Testis (tissue), 3 donors: ENCODE measurements around the gene C1orf21. TPM values are rescaled to one million over a fixed set of nuclear protein-coding genes. Genes with fewer than 3 reads are reported as not detected.

ENCODE experiments used
- DNase-seq: peaks from one replicate; pipeline ENCODE4 v3.0.0-alpha.2; 2019
- H3K27ac ChIP-seq, 2 donors: fragments of 200-600 bp; sonication (generic); one replicate each; pipeline ENCODE4 v1.5.1; 2019
- H3K27me3 ChIP-seq: fragments of 200-600 bp; sonication (generic); one replicate; pipeline ENCODE4 v1.5.1; 2019
- H3K36me3 ChIP-seq: fragments of 200-600 bp; sonication (generic); one replicate; pipeline ENCODE4 v1.5.1; 2017; ENCODE audit warnings: low read depth; ENCODE audit errors: missing control alignments
- H3K4me1 ChIP-seq: fragments of 200-600 bp; sonication (generic); one replicate; pipeline ENCODE4 v1.5.1; 2019
- H3K4me3 ChIP-seq, 2 donors: fragments of 200-600 bp; sonication (generic); one replicate each; pipeline ENCODE4 v1.5.1; 2017 to 2019
- H3K9me3 ChIP-seq: fragments of 200-600 bp; sonication (generic); one replicate; pipeline ENCODE4 v1.5.1; 2017
- CTCF ChIP-seq, 3 experiments: fragments of 450-650 bp in 2 of 3; fragments of 200-600 bp in 1 of 3; sonication (generic) in 1 of 3; IDR thresholded peaks; one replicate each; pipeline ENCODE4 v1.5.1; 2016 to 2019; ENCODE audit warnings: antibody characterized with exemption in 3 of 3, mild to moderate bottlenecking in 2 of 3, moderate library complexity in 1 of 3
- POLR2A ChIP-seq: fragments of 450-650 bp; IDR thresholded peaks from one replicate; pipeline ENCODE4 v1.6.1; 2017; ENCODE audit warnings: antibody characterized with exemption, mild to moderate bottlenecking, moderate library complexity
- WGBS, 2 donors: methylation state at CpG; one replicate each; pipeline ENCODE4 v1.1.5; 2018; 5-methylcytosine and 5-hydroxymethylcytosine counted together
- intact Hi-C: fragments of 100-400 bp; cut with DNase I; formaldehyde crosslinking; loops from one replicate; pipeline ENCODE4 v1.15.1; 2023; ENCODE audit warnings: low total_unique reads
- polyA plus RNA-seq: library from polyadenylated mRNA; stranded (reverse); fragments of 350-450 nt; fragmentation: Illumina TruSeq; extraction: RNeasy Lipid Tissue Mini Kit (QIAGEN cat#74804); gene quantifications from one replicate; pipeline ENCODE4 v1.2.3, GENCODE V29; 2014; ENCODE audit warnings: low read depth, low replicate concordance; ENCODE audit not compliant: insufficient read depth
- total RNA-seq, 2 donors: library from RNA; depleted of rRNA; stranded (reverse); fragments of >200 nt; gene quantifications; one replicate each; pipeline ENCODE4 v1.2.3, GENCODE V29; 2016

The C1orf21 gene
- total and polyA plus RNA-seq, 3 donors from 2014 or later = 13.9 to 17.2 (median 16.0) TPM

- Histone ChIP-seq H3K4me1 (peaks cover 5% of the 10 kb centered on the region), H3K27ac (no peak overlapping the region), H3K9me3 (no peaks in the 10 kb centered on the region), H3K4me3 (no peak overlapping the region), H3K36me3 (no peaks in the 10 kb centered on the region), H3K27me3 (no peaks in the 10 kb centered on the region)
- 87 to 94% methylated on average over 5 of the region's 5 CpGs for WGBS, 2 donors
- intact Hi-C loops = no loop called here
- no peak for DNase-seq
- no peak for TF ChIP-seq CTCF (IDR thresholded peaks at IDR 0.05)
- no peak for TF ChIP-seq POLR2A
Observed at GRCh38 chr1:184461321-184461720, 74.5 kb downstream of the C1orf21 start.

- peaks cover 5% of the 10 kb centered on the region for H3K4me1 ChIP-seq
- no peaks in the 10 kb centered on the region for H3K36me3 ChIP-seq
- H3K4me3 ChIP-seq = no peak overlapping the region
- no peak overlapping the region for H3K27ac ChIP-seq
- intact Hi-C loops = no loop called here
- H3K9me3 ChIP-seq = no peaks in the 10 kb centered on the region
- H3K27me3 ChIP-seq = no peaks in the 10 kb centered on the region
- no peak for DNase-seq
- WGBS, 2 donors = 77 to 82% methylated on average over 3 of the region's 3 CpGs
- TF ChIP-seq CTCF (IDR thresholded peaks at IDR 0.05) (no peak), POLR2A (no peak)
Observed at GRCh38 chr1:184462155-184462554, 75.3 kb downstream of the C1orf21 start.

GRCh38 chr1:184462990-184463389 is 76.2 kb downstream of the C1orf21 start:
- no peak overlapping the region for H3K27ac ChIP-seq
- H3K4me3 ChIP-seq = no peak overlapping the region
- WGBS, 2 donors = 94 to 96% methylated on average over 5 of the region's 5 CpGs
- intact Hi-C loops = no loop called here
- no peak for DNase-seq
- H3K36me3 ChIP-seq = no peaks in the 10 kb centered on the region
- no peaks in the 10 kb centered on the region for H3K27me3 ChIP-seq
- H3K9me3 ChIP-seq = no peaks in the 10 kb centered on the region
- peaks cover 5% of the 10 kb centered on the region for H3K4me1 ChIP-seq
- no peak for TF ChIP-seq POLR2A
- no peak for TF ChIP-seq CTCF (IDR thresholded peaks at IDR 0.05)

- Histone ChIP-seq H3K36me3 (no peaks in the 10 kb centered on the region), H3K4me1 (peaks cover 5% of the 10 kb centered on the region), H3K4me3 (no peak overlapping the region), H3K27ac (no peak overlapping the region), H3K27me3 (no peaks in the 10 kb centered on the region), H3K9me3 (no peaks in the 10 kb centered on the region)
- 76 to 87% methylated on average over 1 of the region's 1 CpG for WGBS, 2 donors
- TF ChIP-seq POLR2A = no peak
- TF ChIP-seq CTCF (IDR thresholded peaks at IDR 0.05) = no peak
- DNase-seq = no peak
- intact Hi-C loops = no loop called here
Observed at GRCh38 chr1:184463680-184464079, 76.9 kb downstream of the C1orf21 start.

- DNase-seq = no peak
- TF ChIP-seq CTCF (IDR thresholded peaks at IDR 0.05) (no peak), POLR2A (no peak)
- WGBS, 2 donors = 85 to 100% methylated on average over 4 of the region's 4 CpGs
- no peaks in the 10 kb centered on the region for H3K36me3 ChIP-seq
- H3K4me3 ChIP-seq = no peak overlapping the region
- no peak overlapping the region for H3K27ac ChIP-seq
- no peaks in the 10 kb centered on the region for H3K9me3 ChIP-seq
- intact Hi-C loops = no loop called here
- peaks cover 5% of the 10 kb centered on the region for H3K4me1 ChIP-seq
- no peaks in the 10 kb centered on the region for H3K27me3 ChIP-seq
Observed at GRCh38 chr1:184464757-184465156, 77.9 kb downstream of the C1orf21 start.
